ENCODE data around the gene DNASE1L1.

DNASE1L1 gene

DNA sequence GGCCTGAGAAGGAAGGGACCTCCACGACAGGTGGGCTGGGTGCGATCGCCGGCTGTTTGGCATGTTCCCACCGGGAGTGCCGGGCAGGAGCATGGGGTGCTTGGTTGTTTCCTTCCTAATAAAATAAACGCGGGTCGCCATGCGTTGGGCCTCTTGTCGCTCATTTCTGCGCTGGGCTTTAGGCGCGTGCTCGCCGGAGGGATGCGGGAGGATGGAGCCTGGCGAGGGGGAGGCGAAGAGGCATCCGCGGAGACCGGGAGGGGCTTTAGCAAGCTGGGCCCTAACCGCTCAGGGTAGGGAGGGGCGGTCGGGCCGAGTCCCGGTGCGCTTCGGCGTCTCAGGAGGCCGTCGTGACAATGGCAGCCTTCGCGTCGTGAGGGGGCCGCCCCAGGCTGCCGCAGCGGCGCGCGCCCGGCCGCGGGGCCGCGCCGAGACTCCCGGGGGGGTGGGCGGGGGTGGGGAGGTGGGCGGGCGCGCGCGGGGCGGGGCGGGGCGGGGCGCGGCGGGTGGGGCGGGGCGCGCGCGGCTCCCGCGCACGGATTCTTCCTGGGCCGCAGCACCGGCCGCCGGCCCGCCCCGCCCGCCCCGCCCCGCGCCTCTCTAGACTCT is 27.4 kb upstream of the DNASE1L1 start:
- DNase-seq (ENCODE audit: low read depth), result no peak

DNA sequence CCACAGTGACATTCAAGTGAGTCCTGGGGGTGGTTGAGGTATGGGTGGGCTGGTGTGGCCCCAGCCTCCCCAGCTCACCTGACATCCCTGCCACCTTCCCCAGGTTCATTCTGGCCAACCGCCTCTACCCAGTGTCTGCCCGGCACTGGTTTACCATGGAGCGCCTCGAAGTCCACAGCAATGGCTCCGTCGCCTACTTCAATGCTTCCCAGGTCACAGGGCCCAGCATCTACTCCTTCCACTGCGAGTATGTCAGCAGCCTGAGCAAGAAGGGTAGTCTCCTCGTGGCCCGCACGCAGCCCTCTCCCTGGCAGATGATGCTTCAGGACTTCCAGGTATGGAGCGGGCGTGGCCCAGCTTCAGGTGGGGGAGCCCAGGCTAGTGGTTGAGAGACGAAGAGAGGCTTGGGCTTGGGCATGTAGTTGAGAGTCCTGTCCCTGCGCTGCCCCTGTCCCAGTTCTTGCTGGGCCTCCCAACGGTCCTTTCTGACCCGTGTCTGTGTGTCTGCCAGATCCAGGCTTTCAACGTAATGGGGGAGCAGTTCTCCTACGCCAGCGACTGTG is 26.2 kb upstream of the DNASE1L1 start:
- no peak for DNase-seq (ENCODE audit: low read depth)

DNA sequence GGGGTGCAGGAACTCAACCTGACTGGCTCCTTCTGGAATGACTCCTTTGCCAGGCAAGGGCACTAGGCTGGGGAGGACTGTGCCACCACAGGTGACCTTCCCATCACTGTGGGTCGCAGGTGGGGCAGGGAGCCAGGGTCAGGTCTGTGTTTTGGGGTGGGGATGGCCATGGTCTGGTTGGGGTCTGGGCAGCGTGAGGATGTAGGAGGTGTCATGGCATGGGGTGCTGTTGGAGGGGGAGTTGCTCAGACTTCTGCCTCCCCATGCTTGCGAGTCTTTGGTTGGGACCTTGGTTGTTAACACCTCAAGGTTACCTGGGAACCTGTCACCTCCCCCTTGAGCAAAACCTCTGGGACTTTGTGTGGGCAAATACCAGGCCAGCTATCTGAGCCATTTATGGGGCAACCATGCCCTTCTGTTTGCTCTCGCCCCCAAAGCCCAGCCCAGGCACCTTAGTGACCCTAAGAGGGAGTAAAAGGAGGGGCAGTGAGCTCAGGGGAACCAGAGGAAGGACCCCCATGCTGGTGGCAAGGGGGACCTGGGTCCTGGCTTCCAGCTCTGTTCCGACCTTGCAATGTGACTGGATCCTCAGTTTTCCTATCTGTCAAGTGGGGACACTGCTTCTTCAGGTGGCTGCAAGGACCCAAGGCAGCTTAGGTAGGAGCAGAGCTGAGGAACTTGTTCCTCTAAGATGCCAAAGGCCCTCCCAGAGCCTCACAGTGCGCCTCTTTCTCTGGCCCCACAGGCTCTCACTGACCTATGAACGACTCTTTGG is 25.5 kb upstream of the DNASE1L1 start:
- no peak for DNase-seq (ENCODE audit: low read depth)

DNA sequence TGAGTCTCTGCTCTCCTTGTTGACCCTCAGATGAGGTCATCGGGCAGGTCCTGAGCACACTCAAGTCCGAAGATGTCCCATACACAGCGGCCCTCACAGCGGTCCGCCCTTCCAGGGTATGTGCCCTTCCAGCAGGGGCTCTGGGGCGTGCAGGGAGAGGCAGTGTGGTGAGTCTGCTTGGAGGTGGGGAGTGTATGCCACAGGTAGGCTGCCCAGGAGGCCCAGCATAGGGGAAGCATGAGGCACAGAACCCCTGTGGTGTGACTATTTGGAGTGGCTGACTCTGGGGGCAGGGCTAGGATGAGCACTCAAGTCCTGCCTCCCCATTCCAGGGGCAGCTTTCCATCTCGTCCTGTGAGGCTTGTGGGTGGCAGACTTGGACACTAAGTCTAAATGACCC is 24.6 kb upstream of the DNASE1L1 start:
- DNase-seq (ENCODE audit: low read depth), result no peak

DNA sequence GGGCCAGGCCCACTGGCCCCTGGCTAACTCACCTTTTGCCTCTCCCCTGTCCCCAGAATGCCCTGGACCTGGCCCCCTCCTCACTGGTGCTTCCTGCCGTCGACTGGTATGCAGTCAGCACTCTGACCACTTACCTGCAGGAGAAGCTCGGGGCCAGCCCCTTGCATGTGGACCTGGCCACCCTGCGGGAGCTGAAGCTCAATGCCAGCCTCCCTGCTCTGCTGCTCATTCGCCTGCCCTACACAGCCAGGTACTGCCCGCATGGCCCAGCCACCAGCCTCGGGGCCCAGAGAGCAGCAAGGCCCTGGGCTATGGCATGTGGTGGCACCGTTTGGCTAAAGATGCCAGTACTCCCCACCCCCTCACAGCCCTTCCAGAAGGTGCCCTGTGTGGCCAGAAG is 23.2 kb upstream of the DNASE1L1 start:
- DNase-seq (ENCODE audit: low read depth), result no peak

DNA sequence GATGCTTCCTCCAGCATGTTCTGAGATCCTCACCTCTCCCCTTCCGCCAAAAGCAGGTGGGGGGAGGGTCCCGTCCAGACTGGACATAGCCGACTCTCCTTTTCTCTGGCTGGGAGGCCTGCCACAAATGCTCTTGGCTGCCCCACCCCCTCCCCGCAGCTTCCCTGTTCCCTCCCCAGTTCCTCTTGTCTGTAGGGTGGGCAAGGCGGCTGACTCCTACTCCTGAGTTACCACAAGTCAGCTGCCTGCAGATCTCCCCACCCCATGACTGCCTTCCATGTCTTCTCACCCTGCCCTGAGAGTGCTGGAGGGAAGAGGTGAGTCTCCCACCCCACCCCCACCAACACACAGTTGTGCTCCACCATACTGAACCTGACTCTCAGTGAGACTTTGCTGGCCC is 22.3 kb upstream of the DNASE1L1 start:
- DNase-seq (ENCODE audit: low read depth), result no peak

DNA sequence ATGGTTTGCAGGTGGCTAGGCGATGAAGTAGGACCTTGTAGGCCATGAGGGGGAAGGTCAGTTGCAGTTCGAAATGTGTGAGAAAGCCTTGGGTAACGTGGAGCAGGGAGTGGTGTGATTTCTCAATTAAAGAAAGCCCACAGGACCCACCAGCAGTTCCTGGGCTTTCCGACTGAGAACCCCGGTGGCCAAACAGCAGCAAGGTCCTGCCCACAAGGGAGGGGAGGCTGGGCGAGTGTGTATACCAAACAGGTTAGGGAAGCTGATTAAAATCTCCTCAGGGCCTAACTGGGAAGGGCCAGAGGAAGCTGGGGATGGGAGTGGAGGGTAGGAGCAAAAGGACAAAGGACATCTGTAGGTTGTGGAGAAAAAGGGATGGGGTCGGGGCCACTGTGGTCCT is 21.9 kb upstream of the DNASE1L1 start:
- DNase-seq (ENCODE audit: low read depth), result no peak

DNA sequence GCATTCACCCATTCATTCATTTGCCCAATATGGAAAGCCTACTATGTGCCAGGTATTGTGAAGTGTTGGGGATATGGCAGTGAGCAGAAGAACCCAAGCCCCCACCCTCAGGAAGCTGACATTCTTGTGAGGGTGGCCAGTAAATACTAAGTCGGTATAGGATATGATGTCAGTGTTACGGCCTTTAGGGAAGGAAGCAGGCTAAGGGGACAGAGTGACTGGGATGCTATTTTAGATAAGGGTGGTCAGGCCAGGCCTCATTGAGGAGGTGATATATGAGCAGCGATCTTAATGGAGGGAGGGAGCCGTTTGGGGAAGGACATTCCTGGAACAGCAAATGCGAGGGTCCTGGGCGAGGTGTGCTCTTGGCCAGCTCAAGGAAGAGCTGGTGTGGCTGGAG is 21.4 kb upstream of the DNASE1L1 start:
- DNase-seq (ENCODE audit: low read depth), result no peak

DNA sequence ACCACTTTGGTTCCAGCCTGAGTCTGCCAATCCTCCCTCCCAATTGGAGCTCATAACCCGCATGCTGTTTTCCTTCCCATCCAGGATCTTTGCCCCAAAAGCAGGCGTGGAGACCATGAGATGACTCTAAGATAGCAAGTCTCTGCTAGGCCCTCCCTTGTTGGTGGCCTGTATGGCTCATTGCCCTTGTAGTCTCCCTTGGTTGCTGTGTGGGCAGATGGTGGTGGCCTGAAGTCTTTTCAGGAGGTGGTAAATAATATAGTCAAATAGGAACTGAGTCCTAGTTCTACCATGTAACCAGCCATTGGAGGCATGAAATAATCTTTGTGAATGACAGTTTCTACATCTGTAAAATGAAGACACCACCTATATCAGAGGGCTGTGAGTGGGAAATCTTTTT is 20.7 kb upstream of the DNASE1L1 start:
- DNase-seq (ENCODE audit: low read depth), result no peak

DNA sequence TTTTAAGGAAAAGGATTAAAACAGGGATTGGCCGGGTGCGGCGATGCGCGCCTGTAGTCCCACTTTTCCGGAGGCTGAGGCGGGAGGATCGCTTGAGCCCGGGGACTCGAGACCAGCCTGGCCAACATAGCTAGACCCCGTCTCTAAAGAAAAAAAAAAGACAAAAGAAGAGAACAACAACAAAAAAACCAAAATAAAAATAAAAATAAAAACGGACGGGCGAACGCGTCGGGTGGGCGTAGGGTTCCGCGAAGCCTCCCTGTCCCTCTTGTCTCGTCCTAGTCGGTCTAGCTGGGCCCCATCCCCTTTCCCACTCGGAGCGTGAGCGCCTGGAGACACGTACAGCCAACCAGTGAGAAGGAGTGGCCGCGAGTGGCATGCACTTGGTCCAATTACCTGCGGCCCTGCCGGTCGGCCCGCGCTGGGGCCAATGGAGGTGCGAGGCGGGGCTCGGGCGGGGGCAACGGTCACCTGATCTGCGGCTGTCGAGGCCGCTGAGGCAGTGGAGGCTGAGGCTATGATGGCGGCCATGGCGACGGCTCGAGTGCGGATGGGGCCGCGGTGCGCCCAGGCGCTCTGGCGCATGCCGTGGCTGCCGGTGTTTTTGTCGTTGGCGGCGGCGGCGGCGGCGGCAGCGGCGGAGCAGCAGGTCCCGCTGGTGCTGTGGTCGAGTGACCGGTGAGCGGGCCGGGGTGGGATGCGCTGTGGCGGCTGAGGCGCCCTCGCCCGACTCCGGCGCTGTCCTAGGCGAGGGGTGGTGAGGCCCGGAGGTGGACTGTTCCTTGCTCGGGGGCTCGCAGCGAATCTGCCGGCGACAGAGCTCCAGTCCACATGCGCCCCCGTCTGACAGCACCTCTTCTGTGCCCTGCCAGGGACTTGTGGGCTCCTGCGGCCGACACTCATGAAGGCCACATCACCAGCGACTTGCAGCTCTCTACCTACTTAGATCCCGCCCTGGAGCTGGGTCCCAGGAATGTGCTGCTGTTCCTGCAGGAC is 19.4 kb upstream of the DNASE1L1 start, which contains the start of gene ATP6AP1:
Gene ATP6AP1, plus strand, starts transcription at position 502 of the 996 bp plus-strand sequence. Its CDS starts 16 bp downstream, at position 518.
- peak; percentile 94 for DNase-seq (ENCODE audit: low read depth)

DNA sequence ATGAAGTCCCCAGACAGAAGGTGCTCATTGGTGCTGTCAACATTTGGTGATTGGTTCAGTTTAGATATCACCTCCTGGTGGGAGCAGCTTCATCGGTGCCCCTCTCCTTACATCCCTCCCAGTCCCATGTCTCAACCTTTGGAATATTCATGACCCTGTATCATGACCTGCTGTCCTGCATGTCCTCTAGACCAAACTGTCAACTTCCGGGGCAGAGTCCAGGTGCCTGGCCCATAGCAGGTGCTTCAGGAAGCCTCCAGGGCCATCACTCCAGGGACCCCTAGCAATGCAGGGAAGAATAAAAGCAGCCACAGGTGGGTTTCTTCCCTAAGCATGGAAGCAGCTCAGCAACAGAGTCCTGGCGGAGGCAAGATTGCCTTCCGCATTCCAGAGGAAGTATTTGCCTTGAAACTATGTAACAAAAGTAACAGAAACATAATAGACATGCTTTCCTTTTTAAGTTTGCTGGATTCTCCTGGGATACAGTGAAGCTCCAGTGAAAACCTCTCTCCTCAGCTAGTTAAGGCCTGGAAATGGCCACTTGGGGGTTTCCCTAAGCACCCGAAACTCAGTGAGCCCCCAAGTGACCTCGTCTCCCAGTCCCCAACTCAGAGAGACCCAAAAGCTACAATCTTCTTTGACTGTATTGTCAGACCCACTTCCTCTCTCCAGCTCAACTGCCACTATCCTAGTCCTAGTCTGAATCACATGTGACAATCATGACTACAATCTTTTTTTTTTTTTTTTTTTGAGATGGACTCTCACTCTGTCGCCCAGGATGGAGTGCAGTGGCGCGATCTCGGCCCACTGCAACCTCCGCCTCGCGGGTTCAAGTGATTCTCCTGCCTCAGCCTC is 18.1 kb upstream of the DNASE1L1 start:
- DNase-seq (ENCODE audit: low read depth), result no peak

DNA sequence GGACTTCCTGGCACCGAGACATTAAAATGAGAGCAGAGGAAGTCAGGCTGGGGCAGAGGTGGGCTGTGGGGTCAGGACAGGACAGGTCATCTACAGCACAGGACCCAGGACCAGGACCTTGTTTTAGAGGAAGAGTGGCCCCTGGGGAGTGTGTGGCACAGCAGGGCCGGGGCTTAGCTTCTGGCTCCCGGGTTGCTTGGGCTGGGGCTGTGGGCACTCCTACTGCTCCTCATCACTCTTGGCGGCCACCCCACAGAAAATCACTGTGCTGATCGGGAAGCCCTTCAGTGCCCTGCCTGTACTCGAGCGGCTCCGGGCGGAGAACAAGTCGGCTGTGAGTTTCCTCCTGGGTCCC is 11.3 kb upstream of the DNASE1L1 start:
- no peak for DNase-seq (ENCODE audit: low read depth)

DNA sequence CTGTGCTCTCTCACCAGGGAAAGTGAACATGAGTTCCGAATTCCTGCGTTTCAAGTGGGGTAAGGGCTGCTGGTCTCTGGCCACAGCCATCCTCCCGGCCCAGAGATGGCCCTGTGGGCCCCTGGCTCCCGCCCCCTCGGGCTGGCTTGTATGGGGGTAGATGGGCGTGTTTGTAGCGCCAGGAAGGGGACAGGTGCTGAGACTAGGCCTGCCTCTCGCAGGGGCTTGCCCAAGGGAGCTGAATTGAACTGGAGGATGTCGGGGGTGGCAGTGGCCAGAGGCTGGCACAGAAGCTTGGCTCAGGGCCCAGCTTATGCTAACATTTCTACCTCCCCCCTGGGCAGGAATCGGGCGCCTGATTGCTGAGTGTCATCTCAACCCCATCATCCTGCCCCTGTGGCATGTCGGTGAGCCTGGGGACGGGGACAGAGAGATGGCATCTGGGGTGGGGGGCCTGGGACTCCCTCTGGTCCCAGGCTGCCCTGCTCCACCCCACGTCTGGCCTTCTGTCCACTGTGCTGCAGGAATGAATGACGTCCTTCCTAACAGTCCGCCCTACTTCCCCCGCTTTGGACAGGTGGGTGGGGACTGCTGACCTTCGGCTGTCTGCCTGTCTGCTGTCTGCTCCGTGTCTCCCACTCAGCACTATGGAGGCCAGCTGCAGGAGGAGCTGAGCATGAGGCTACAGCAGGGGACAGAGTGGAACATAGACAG is 10.8 kb upstream of the DNASE1L1 start:
- DNase-seq (ENCODE audit: low read depth), result no peak

DNA sequence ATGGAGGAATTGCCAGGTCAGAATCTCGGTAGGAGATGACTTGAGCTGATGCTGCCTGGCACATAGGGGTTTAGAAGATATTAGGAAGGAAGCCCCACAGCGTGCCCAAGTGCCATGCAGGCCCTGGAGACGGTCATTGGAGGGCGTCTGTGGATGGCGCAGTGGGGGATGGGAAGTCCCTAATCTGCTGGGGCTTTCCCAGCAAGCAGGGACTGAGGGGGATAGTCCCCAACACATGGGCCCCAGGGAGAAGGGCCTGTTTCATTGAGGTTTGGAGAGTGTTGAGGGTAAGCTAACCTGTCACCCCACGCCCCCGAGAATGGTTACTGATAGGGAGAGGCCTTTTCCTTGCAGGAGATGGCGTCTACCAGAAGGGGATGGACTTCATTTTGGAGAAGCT is 10.1 kb upstream of the DNASE1L1 start:
- no peak for DNase-seq (ENCODE audit: low read depth)

DNA sequence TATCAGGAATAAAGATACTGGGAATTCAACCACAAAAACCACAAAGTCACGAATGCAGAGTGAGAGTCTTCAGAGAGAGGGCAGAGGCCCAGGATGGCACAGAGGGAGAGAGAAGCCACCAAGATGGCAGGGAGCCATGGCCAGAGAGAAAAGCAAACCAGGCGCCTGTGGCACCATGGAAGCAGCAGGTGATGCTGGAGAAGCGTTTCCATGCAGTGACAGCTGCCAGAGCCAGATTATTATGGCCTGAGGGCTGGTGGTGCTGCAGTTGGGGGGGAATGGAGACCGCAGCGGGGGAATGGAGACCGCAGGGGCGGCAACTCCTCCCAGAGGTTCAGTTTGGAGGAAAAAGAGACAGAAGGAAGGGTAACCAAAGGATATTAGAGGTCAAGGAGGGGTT is 8.1 kb upstream of the DNASE1L1 start:
- no peak for DNase-seq (ENCODE audit: low read depth)

DNA sequence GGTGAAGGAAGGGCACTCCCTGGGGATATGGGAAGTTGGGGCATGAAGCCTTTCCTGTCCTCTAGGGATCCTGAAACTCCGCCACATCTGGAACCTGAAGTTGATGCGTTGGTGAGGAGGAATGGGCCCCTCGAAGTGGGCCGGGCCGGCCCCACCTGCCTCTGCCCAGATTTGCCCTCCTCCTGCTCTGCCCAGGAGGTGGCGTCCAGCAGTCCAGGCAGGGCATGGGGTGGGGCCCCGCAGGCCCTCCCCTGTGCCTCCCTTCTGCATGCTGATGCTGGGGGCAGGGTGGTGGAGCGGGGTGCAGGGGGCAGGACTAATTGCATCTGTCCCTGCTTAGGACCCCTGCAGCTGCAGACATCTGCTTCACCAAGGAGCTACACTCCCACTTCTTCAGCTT is 4.1 kb upstream of the DNASE1L1 start:
- DNase-seq (ENCODE audit: low read depth), result no peak

DNA sequence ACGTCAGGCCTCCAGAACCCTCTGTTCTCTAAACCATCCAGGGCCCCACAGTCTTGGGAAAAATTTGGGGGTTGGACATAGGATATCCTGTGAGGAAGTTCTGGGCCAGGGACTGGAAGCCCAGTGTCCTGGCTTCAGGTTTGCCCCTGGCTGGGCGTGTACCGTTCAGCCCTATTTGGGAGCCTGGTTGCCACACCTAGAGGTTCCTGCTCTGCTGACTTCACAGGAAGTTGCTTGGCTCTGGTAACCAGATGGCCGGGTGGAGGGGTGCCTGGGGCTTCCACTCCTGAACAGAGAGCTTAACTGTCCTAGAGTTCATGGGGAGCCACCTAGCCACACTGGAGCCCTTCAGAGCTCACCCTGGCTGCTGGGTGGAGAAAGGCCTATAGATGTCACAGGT is 3.4 kb upstream of the DNASE1L1 start:
- DNase-seq (ENCODE audit: low read depth), result no peak

DNA sequence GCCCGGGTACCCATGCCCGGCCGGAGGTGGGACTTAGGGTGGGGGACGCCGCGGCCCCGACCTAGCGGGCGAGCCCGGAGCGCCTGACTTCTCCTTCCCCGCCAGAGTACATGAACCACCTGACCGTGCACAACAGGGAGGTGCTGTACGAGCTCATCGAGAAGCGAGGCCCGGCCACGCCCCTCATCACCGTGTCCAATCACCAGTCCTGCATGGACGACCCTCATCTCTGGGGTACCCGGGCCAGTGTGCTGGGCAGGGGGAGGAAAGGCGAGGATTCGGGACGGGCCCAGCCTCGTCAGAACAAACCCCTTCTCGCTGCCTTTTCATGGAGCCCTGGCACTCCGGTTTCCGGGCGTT is 2.9 kb upstream of the DNASE1L1 start:
- DNase-seq (ENCODE audit: low read depth), result peak; percentile 35

DNA sequence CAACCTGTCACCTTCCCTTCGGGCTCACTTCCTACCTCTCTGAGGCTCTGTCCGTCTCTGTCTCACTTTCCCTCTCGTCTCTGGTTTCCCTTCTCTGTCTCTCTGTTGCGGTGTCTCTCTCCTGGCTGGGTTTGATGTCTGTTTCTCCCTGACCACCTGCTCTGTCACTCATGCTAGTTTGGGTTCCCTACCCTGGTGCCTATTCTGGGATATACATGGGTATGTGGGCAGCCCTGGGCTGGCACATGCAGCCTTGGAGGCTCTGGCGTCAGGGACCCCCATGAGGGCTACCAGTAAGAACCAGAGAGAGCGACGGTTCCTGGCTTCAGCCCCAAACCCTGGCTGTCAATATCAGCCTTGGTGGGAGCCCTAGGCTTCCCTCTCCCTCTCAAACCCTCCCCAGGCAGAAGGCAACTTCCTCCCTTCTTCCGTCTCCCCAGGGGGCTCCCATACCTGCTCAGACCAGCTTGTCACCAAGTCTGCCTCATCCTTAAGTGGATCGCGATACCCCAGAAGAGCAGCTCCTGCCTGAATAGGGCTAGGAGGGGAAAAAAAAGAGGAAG is 314 bp downstream of the DNASE1L1 start:
- DNase-seq (ENCODE audit: low read depth), result no peak

DNA sequence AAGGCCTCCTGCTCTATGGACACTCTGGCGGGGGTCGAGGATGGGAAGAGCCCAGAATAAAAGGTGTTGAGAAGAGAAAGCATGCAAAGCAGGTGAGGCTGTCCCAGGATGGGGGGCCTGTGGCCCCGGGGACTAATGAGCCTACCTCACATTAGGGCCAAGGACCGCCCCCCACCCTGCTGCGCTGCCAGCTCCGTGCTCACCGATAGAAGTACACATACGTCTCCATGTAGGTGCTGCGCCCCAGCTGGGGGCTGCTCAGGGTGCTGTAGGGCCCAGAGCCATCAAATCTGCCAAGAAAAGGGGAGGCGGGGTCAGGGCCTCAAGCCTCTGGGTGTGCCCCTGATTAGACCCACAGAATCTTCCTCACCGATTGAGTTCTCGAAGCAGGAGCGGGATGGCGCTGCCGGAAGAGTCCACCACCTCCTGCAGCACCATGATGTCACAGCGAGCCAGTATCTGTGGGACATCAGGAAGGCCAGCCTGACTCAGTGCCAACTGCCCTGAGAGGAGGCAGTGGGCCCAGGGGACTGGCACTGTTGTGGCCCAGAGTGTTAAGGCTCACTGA is 4.3 kb downstream of the DNASE1L1 start:
- no peak for DNase-seq (ENCODE audit: low read depth)

Measured in fibroblast of gingiva (primary cell).